GM21360 (cell line): Measurements from ENCODE around the gene TTC6.

Experiments used
- ATAC-seq: cut with Tn5 transposase; IDR thresholded peaks from one replicate; pipeline ENCODE4 v1.9.1; 2021; ENCODE audit warnings: mild to moderate bottlenecking, moderate library complexity; ENCODE audit not compliant: unreplicated experiment

TTC6 gene

GRCh38 chr14:37618498-37619028 is 23.1 kb downstream of the TTC6 start:
- no peak for ATAC-seq

- ATAC-seq: no peak
These were observed 25.4 kb downstream of the TTC6 start for GRCh38 chr14:37620856-37621255.

- ATAC-seq: no peak
These were observed 26.9 kb downstream of the TTC6 start for GRCh38 chr14:37622231-37622923.

- ATAC-seq: no peak
These were observed 28.1 kb downstream of the TTC6 start for GRCh38 chr14:37623426-37623951.

GRCh38 chr14:37623971-37624370 is 28.5 kb downstream of the TTC6 start:
- no peak for ATAC-seq

- no peak for ATAC-seq
These were observed 30.5 kb downstream of the TTC6 start for GRCh38 chr14:37625597-37626595.

- ATAC-seq: no peak
These were observed 41.9 kb downstream of the TTC6 start for GRCh38 chr14:37637341-37637740.

- no peak for ATAC-seq
These were observed 43.2 kb downstream of the TTC6 start for GRCh38 chr14:37638599-37638998.

GRCh38 chr14:37641117-37641516 is 45.7 kb downstream of the TTC6 start:
- ATAC-seq: no peak

- ATAC-seq: no peak
These were observed 46.7 kb downstream of the TTC6 start for GRCh38 chr14:37642125-37642524.

GRCh38 chr14:37643701-37644100 is 48.3 kb downstream of the TTC6 start:
- ATAC-seq: no peak
